HFFc6 (cell line): ENCODE results near the gene ZNF428. TPM values are rescaled to one million over a fixed set of nuclear protein-coding genes. Genes with fewer than 3 reads are reported as not detected.
A peak's percentile ranks its signal among the peaks of the same experiment; 100 is the strongest.
"Not testable (repeated sequence)": the region's sequence is repeated elsewhere in the genome, so short reads cannot be mapped to it uniquely, and the experiment has no call there.

Experiments
- DNase-seq: peaks from one replicate; pipeline ENCODE4 v3.0.0-alpha.2; 2018
- H3K27ac Mint-ChIP-seq: 2 replicates; pipeline ENCODE4 v1.8.0; 2020; ENCODE audit warnings: mild to moderate bottlenecking, mixed read lengths
- H3K27me3 Mint-ChIP-seq: 2 replicates; pipeline ENCODE4 v1.8.0; 2021; ENCODE audit warnings: mild to moderate bottlenecking, moderate library complexity, mixed read lengths; ENCODE audit not compliant: insufficient read depth
- H3K36me3 Mint-ChIP-seq: 2 replicates; pipeline ENCODE4 v1.8.0; 2021; ENCODE audit warnings: low read depth, mixed read lengths
- H3K4me1 Mint-ChIP-seq: 2 replicates; pipeline ENCODE4 v1.8.0; 2020; ENCODE audit warnings: low read depth, mixed read lengths
- H3K4me3 Mint-ChIP-seq: 2 replicates; pipeline ENCODE4 v1.8.0; 2020; ENCODE audit warnings: mild to moderate bottlenecking, moderate library complexity, mixed read lengths
- H3K9me3 Mint-ChIP-seq: 2 replicates; pipeline ENCODE4 v1.8.0; 2020; ENCODE audit warnings: mild to moderate bottlenecking, mixed read lengths
- total RNA-seq, 6 experiments: library from RNA; stranded (reverse); fragmentation: NEBNext Ultra II Directional; extraction: Animal tissue kit (Norgen Biotek cat#: 25700); gene quantifications; 2 replicates in 1 of 6; 3 replicates in 5 of 6; pipeline ENCODE4 v1.2.3, GENCODE V29; 2021
- TF ChIP-seq, protein P1 (sequence below): fragments of 200-600 bp; sonication (generic); IDR thresholded peaks from 2 replicates; pipeline ENCODE4 v1.5.0; 2021; ENCODE audit warnings: antibody characterized with exemption, mild to moderate bottlenecking

Gene ZNF428
- total RNA-seq, 6 experiments from 2014 or later = 32.2 to 42.2 (median 37.3) TPM

DNA sequence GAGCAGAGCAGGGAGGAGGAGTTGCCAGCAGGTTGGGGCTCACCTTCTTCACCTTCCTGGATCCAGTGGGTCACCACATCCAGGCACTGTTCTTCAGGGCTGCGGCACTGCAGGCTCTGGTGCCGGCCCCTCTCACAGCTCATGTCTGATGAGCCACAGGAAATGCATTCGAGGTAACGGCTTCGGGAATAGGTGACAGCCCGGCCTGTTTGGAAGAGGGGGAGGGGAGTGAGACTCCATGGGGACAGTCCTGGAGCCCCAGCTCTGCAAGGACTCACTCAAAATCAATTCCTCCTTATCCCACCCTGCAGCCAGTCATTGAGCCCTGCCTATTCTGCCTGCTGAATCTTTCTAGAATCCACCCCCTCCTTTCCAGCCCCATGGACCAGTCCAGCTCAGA lies 37.0 kb upstream of the ZNF428 start:
- Mint-ChIP-seq H3K36me3 (peaks cover 68% of the 10 kb centered on the region), H3K27me3 (no peaks in the 10 kb centered on the region; the same call in 1 of the 2 replicates), H3K9me3 (no peaks in the 10 kb centered on the region), H3K4me1 (peaks cover 5% of the 10 kb centered on the region; the same call in 1 of the 2 replicates), H3K27ac (no peak overlapping the region), H3K4me3 (no peak overlapping the region)
- TF ChIP-seq, protein P1, sequence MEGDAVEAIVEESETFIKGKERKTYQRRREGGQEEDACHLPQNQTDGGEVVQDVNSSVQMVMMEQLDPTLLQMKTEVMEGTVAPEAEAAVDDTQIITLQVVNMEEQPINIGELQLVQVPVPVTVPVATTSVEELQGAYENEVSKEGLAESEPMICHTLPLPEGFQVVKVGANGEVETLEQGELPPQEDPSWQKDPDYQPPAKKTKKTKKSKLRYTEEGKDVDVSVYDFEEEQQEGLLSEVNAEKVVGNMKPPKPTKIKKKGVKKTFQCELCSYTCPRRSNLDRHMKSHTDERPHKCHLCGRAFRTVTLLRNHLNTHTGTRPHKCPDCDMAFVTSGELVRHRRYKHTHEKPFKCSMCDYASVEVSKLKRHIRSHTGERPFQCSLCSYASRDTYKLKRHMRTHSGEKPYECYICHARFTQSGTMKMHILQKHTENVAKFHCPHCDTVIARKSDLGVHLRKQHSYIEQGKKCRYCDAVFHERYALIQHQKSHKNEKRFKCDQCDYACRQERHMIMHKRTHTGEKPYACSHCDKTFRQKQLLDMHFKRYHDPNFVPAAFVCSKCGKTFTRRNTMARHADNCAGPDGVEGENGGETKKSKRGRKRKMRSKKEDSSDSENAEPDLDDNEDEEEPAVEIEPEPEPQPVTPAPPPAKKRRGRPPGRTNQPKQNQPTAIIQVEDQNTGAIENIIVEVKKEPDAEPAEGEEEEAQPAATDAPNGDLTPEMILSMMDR = no peak
- DNase-seq = no peak

DNA sequence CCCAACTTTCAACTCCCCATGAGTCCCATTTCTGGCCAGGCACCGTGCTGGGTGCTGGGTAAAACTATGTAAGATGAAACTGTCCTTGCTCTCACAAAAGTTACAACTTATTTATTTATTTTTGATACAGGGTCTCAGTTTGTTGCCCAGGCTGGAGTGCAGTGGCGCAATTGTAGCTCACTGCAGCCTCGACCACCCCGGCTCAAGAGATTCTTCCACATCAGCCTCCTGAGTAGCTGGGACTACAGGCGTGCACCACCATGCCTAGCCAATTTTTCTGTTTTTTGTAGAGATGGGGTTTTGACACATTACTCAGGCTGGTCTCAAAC lies 33.1 kb upstream of the ZNF428 start:
- H3K27ac Mint-ChIP-seq = peak overlapping the region; percentile 61
- no peaks in the 10 kb centered on the region; the same call in 1 of the 2 replicates for H3K4me1 Mint-ChIP-seq
- TF ChIP-seq, protein P1 = peak; percentile 47
- no peak overlapping the region for H3K4me3 Mint-ChIP-seq
- no peaks in the 10 kb centered on the region for H3K9me3 Mint-ChIP-seq
- no peak for DNase-seq
- H3K27me3 Mint-ChIP-seq = no peaks in the 10 kb centered on the region; the same call in 1 of the 2 replicates
- peaks cover 53% of the 10 kb centered on the region for H3K36me3 Mint-ChIP-seq

DNA sequence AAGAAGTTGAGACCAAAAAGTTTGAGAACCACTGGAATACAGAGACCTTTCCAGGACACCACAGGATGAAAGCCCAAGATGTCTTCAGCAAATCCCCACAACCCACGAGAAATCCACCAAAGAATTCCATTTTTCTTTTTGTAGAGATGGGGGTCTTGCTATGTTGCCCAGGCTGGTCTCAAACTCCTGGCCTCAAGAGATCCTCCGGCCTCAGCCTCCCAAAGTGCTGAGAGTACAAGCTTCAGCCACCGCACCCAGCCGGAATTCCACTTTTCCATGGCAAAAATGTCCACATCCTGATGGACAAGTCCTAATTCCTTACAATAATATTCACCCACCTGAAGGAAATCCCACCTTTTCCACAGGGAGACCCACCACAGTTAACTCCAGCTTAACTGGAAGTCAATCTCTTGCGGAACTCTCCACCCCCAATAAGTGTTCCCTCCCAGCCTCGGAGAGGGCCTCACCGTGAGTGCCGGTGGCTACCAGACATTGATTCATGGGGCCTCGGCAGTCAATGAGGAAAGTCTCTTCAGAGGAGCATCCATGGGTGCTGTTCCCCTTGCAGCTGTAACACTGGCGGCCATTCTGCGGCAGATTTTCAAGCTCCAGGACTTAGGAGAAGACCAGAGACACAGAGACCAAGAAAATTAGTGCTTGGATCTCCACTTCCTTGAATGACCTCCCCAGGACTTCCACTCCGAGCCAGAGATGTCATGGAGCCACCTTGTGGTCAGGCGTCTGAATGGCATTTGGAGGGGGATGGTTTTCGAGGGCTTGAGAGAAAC lies 32.5 kb upstream of the ZNF428 start:
- DNase-seq = peak; percentile 51
- TF ChIP-seq, protein P1 = peak; percentile 83
- Mint-ChIP-seq H3K27me3 (no peaks in the 10 kb centered on the region; the same call in 1 of the 2 replicates), H3K36me3 (peaks cover 53% of the 10 kb centered on the region), H3K27ac (peak overlapping the region; percentile 61), H3K9me3 (no peaks in the 10 kb centered on the region), H3K4me3 (peak overlapping the region; percentile 9; the same call in 1 of the 2 replicates), H3K4me1 (no peaks in the 10 kb centered on the region; the same call in 1 of the 2 replicates)

DNA sequence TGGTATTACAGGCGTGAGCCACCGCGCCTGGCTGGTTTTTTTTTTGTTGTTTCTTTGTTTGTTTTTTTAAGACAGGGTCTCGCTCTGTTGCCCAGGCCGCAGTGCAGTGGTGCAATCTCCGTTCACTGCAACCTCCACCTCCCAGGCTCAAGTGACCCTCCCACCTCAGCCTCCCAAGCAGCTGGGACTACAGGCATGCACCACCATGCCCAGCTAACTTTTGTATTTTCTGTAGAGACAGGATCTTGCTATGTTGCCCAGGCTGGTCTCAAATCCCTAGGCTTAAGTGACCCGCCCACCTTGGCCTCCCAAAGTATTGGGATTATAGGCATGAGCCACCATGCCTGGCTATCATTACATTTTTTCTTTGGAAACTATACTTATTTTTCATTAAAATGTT lies 30.8 kb upstream of the ZNF428 start:
- H3K9me3 Mint-ChIP-seq, H3K4me3 Mint-ChIP-seq, H3K27ac Mint-ChIP-seq, H3K27me3 Mint-ChIP-seq, DNase-seq, H3K4me1 Mint-ChIP-seq: not testable (repeated sequence)
- H3K36me3 Mint-ChIP-seq = peaks cover 50% of the 10 kb centered on the region

DNA sequence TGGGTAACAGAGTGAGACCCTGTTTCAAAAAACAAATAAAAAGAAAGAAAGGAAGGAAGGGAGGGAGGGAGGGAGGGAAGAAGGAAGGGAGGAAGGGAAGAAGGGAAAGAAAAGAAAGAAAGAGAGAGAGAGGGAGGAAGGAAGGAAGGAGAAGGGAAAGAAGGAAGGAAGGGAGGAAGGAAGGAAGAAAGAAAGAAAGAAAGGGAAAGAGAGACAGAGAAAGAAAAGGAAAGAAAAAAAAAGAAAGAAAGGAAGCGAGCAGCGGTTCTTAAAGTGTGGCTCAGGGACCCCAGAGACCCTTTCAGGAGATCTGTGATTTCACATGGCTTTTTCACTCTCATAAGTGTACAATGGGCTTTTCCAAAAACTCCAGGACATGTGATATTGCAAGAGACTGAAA lies 30.1 kb upstream of the ZNF428 start:
- Mint-ChIP-seq H3K9me3 (no peaks in the 10 kb centered on the region), H3K27ac (no peak overlapping the region), H3K4me1 (no peaks in the 10 kb centered on the region; the same call in 1 of the 2 replicates), H3K36me3 (peaks cover 44% of the 10 kb centered on the region), H3K4me3 (no peak overlapping the region), H3K27me3 (peaks cover 2% of the 10 kb centered on the region)
- DNase-seq = no peak
- TF ChIP-seq, protein P1 = no peak

DNA sequence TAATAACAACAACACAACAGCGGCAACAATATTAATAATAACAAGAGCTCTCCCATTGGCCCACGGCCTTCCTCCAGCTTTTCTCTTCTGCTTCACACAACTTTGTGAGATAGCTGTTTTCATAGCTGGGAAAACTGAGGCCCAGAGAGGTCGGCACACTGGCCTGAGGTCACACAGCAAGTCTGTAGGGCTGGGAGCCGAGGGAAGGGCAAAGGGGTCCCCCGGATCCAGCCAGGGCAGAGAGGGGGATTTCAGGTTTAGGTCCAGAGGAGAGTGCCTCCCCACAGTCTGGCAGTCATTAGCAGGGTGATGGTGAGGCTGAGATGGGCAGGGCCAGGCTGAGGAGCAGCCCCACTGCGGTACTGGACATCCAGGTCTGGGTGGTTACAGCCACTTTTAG lies 29.2 kb upstream of the ZNF428 start:
- H3K27me3 Mint-ChIP-seq = peaks cover 2% of the 10 kb centered on the region
- H3K9me3 Mint-ChIP-seq = no peaks in the 10 kb centered on the region
- no peaks in the 10 kb centered on the region for H3K4me1 Mint-ChIP-seq
- TF ChIP-seq, protein P1 = no peak
- H3K27ac Mint-ChIP-seq = no peak overlapping the region
- no peak overlapping the region for H3K4me3 Mint-ChIP-seq
- no peak for DNase-seq
- peaks cover 38% of the 10 kb centered on the region for H3K36me3 Mint-ChIP-seq
